ENCODE measurements around the gene MUC2. TPM values are rescaled to one million over a fixed set of nuclear protein-coding genes. Genes with fewer than 3 reads are reported as not detected.

The MUC2 gene
- total RNA-seq, 2 donors from 2014 or later: under 0.01 TPM; not detected in 1

DNA sequence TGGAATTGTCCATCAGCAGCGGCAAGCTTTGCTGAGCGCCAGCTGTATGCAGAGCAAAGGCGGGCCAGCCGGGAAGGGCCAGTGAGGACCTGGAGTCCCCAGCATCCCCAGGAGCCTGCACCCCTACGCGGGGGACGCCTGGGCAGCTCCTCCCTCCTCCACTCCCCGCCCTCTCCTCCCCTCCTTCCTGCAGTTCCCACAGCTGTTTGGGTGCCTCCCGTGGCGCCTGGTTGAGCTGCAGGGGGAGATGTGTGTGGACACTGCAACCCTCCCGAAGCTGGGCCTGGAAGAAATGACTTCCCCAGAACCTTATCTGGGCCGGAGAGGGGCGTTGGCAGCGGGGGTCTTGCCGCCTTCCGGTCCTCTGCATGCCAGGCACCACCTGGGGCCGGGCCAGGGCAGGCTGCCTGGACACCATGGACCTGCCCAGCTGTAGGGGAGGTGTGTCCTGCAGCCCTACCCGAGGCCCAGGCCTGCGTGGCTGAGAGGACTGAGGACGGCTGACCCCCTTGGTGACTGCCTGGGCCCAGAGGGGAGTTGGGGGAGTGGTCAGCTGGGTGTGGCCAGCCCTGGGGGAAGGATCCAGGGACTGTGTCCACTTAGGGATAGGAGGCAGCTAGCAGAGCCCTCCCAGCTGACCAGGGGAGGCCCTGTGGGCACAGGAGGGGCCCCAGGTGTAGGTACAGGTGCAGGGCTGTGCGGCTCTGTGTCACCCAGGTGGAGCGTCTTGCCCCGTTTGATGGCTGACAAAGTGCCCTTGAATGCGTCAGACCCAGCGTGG is 21.4 kb upstream of the MUC2 start:
- TF ChIP-seq POLR2A (IDR thresholded peaks at IDR 0.05): no peak
- TF ChIP-seq, protein P1, sequence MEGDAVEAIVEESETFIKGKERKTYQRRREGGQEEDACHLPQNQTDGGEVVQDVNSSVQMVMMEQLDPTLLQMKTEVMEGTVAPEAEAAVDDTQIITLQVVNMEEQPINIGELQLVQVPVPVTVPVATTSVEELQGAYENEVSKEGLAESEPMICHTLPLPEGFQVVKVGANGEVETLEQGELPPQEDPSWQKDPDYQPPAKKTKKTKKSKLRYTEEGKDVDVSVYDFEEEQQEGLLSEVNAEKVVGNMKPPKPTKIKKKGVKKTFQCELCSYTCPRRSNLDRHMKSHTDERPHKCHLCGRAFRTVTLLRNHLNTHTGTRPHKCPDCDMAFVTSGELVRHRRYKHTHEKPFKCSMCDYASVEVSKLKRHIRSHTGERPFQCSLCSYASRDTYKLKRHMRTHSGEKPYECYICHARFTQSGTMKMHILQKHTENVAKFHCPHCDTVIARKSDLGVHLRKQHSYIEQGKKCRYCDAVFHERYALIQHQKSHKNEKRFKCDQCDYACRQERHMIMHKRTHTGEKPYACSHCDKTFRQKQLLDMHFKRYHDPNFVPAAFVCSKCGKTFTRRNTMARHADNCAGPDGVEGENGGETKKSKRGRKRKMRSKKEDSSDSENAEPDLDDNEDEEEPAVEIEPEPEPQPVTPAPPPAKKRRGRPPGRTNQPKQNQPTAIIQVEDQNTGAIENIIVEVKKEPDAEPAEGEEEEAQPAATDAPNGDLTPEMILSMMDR (IDR thresholded peaks at IDR 0.05): no peak
- H3K36me3 ChIP-seq (replicated peaks in 1 of 2; ENCODE audit: insufficient read depth in 1 of 2, low read depth in 2 of 2): no peaks in the 10 kb centered on the region
- intact Hi-C loops (cut with DNase I): loop anchor here (2.0 to 5.0 kb wide), 2 partner anchors 131 to 205 kb away; no protein-coding TSS in a partner anchor
- no peak overlapping the region for H3K4me3 ChIP-seq
- peak in 1 of 4 donors; percentile 19 for DNase-seq
- H3K4me1 ChIP-seq: peaks cover 19% of the 10 kb centered on the region
- H3K27ac ChIP-seq: no peak overlapping the region
- ATAC-seq: no peak
- H3K27me3 ChIP-seq: no peaks in the 10 kb centered on the region
- H3K9me3 ChIP-seq: no peaks in the 10 kb centered on the region
- WGBS, 2 donors: 70 to 83% methylated on average over 9 to 24 of the region's 25 CpGs

DNA sequence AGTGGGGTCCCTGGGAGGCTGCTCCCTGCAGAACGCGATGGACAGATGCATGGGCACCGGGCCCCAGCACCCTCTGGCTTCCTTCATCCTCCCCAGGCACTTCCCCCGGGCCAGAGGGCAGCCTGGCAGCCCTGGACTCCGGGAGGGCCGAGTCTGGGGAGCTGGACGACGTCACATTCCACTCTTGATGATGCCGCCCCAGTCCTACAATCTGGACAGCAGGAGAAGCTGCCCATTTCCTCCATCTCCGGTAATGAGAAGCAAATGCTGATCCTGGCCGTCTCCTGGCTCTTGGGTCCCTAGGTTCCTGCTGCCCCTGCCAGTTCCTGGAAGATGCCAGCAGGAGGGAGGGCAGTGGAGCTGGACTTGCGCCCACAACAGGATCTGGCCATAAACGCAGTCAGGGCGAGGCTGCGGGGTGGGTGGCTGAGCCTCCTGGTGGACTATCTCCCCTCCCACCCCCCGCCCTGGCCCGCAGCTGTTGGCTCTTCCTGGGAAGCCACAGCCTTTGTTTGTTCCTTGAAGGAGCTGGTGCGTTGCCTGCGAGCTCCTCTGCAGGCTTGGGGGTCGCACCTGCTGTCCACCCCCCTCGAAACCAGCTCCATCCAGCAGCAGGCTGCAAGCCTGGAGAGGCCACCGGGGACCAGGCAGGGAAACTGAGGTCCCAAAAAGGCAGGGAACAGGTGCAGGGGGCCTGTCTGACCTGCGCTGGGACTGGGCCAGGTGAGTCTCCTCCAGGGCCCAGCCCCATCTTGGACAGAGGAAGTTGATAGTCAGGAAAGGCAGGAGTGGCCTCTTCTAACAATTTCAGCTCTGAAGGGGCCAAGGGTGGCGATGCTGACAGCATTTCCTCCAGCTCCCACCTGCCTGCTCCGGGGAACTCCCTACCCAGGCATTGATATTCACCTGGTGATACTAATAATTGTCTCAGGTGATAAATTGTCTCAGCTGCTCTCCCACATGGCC is 20.2 kb upstream of the MUC2 start:
- H3K9me3 ChIP-seq: no peaks in the 10 kb centered on the region
- ATAC-seq (no peak), DNase-seq (peak in 1 of 4 donors; percentile 29)
- no peak overlapping the region for H3K4me3 ChIP-seq
- no peaks in the 10 kb centered on the region for H3K27me3 ChIP-seq
- intact Hi-C loops (cut with DNase I): loop anchor here (5.0 kb wide), 1 partner anchor 132 kb away; no protein-coding TSS in a partner anchor
- 71 to 73% methylated on average over 12 to 24 of the region's 25 CpGs for WGBS, 2 donors
- no peaks in the 10 kb centered on the region for H3K36me3 ChIP-seq (replicated peaks in 1 of 2; ENCODE audit: insufficient read depth in 1 of 2, low read depth in 2 of 2)
- no peak for TF ChIP-seq POLR2A (IDR thresholded peaks at IDR 0.05)
- TF ChIP-seq, protein P1 (IDR thresholded peaks at IDR 0.05): no peak
- H3K4me1 ChIP-seq: peaks cover 19% of the 10 kb centered on the region
- no peak overlapping the region for H3K27ac ChIP-seq

DNA sequence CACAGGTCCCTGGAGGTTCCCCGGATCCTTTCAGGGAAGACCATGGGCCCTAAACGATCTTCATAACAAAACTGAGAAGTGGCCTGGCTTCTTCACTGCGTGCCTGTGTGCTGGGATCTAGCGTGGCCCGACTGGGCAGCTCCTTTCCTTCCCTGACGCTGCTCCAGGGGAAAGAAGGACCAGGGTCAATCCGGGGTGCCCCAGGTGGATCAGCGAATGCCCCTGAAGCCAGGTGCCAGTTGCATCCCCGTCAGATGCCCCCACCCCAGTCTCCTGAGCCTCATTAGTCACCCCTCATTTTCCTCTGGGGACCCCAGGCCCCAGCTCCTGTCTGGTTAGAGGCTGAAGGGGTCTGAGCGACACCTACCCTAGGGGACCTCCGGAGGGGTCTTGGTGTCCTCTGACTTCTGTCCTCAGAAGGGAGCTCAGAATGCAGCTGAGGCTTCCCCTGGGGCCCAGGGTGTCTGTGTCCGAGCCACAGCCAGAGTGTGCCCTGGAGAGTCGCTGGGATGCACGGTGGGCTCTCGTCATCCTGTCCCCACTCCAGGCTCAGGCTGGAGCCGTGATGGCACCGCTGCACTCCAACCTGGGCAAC is 19.5 kb upstream of the MUC2 start:
- H3K27me3 ChIP-seq: no peaks in the 10 kb centered on the region
- H3K27ac ChIP-seq: no peak overlapping the region
- H3K36me3 ChIP-seq (replicated peaks in 1 of 2; ENCODE audit: insufficient read depth in 1 of 2, low read depth in 2 of 2): no peaks in the 10 kb centered on the region
- no peak for ATAC-seq
- no peaks in the 10 kb centered on the region for H3K9me3 ChIP-seq
- intact Hi-C loops (cut with DNase I): no loop called here
- WGBS, 2 donors: 82 to 89% methylated on average over 11 to 17 of the region's 17 CpGs
- TF ChIP-seq, protein P1 (IDR thresholded peaks at IDR 0.05): no peak
- TF ChIP-seq POLR2A (IDR thresholded peaks at IDR 0.05): no peak
- no peak overlapping the region for H3K4me3 ChIP-seq
- peaks cover 12% of the 10 kb centered on the region for H3K4me1 ChIP-seq
- no peak for DNase-seq

DNA sequence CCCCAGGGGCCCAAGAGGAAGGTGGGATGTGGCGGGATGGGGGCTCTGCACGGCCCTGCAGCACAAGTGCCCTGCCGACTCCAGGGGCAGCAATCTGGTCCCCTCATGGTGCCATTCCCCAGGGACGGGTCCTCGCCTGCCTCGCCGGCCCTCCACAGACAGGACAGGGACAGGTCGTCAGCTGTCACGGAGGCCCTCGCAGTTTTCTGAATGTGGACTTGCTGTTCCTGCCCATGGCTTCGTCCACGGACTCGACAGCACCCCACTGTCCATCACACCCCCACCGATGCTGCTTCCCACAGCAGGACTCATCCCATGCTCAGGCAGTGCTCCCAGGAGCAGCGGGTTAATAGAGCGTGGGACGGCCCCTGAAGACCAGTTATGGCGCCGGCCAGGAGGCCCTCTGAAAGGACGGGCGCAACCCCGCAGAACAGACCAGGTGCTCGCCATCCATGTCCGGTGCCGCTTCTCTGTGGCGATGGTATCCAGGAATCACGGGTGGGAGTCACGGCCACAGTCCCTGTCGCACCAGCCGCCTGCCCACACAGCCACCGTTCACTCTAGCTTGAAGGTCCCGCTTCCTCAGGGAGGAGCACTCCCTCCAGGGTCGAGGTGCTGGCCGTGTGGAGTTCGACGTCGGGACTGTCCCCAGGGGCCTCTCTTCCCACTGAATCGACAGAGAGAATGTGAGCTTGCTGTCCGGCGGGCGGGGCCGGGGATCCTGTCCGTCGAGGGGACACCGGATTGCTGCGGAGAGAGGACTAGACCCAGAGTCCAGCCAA is 18.5 kb upstream of the MUC2 start:
- Histone ChIP-seq H3K9me3 (no peaks in the 10 kb centered on the region), H3K27me3 (no peaks in the 10 kb centered on the region), H3K36me3 (replicated peaks in 1 of 2; ENCODE audit: insufficient read depth in 1 of 2, low read depth in 2 of 2) (no peaks in the 10 kb centered on the region), H3K4me3 (no peak overlapping the region), H3K4me1 (peaks cover 2% of the 10 kb centered on the region), H3K27ac (no peak overlapping the region)
- intact Hi-C loops (cut with DNase I): no loop called here
- 76 to 81% methylated on average over 27 to 46 of the region's 46 CpGs for WGBS, 2 donors
- TF ChIP-seq POLR2A (IDR thresholded peaks at IDR 0.05): no peak
- DNase-seq (no peak), ATAC-seq (no peak)
